Measurements from ENCODE around the gene ARPC4.

DNA sequence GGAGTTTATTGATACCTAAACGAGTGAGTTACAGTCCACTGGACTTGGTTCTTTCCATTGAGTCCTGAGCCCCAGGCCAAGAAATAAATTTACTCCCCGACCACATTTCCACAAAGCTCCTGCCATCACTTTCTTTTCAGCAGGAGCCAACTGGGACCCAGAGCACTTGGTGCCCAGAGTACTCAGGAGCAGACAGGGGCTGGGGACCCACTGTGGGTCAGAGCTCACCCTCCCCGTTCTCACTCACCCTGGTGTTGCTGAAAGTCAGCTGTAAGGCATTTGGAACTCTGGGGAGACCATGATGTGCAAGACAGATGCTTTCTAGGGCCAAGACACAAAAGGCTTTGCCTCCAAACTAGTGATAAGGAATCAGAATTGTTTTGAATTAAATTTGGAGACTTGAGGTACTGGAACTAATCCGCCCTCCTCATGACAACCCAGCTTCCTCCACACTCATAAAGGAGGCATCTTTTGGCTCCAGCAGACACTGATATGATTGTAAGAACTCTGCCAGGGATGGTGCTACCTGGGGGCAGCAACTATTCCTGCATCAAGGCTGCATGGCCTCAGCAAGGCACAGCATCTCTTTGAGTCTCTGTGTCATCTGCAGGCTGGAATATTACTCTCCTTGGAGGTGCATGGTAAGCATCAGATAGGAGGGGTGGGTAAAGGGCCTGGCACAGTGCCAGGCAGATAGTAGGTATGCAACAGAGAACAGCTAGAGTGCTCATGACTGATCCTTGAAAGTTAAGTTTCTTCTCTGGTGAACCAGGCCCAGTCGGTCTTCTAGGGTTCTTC is 15.8 kb upstream of the ARPC4 start:
- TF ChIP-seq RAD21 (IDR thresholded peaks at IDR 0.05; ENCODE audit: insufficient read depth, low read depth, low read length) (no peak), CTCF (IDR thresholded peaks at IDR 0.05 in 2 of 3, conservative IDR thresholded peaks at IDR 0.05 in 1 of 3; ENCODE audit: control insufficient read depth in 2 of 3, extremely low read depth in 1 of 3, insufficient read depth in 1 of 3, low read depth in 3 of 3, low read length in 3 of 3) (no peak), CBX5 (IDR thresholded peaks at IDR 0.05; ENCODE audit: low read depth) (no peak)
